CD4-positive, alpha-beta T cell treated with Interleukin-15 for 4 hours (primary cell): ENCODE results near the gene POLD4.

Experiments
- DNase-seq: peaks from one replicate; pipeline ENCODE4 v3.0.0-alpha.2; 2020; ENCODE audit warnings: low spot score

Gene POLD4

DNA sequence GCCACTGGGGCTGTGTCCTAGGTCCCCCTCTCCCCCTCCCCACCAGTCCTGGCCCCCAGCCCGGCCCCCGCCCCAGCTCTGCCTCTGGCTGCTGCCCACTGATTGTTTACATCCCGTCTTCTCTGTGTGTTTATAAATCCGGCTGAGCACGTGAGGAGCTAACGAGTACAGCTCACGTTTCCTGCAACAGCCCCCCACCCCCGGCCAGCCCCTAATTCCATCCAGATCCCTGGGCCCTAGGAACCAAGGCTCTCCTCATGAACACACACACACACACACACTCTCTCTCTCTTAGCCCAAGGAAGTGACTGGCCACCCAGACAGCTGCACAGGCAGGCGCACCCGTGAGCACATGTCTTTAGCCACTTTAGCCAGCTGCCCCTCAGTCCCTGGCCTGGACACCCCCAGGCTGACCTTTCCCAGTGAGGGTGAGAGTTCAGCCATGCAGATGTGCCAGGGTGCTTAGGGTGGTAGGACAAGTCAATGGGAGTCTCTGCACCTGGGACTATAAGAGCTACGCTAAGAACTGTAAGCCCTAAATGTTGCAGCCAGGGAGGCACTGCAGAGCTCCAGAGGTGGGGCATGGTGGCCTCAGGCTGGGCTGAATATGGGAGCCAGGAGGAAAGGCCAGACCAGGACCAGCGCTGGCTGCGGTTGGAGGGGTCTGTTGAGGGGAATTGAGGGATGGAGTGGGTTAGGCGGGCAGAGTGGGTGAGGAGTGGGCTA lies 17.2 kb upstream of the POLD4 start:
- DNase-seq = no peak

DNA sequence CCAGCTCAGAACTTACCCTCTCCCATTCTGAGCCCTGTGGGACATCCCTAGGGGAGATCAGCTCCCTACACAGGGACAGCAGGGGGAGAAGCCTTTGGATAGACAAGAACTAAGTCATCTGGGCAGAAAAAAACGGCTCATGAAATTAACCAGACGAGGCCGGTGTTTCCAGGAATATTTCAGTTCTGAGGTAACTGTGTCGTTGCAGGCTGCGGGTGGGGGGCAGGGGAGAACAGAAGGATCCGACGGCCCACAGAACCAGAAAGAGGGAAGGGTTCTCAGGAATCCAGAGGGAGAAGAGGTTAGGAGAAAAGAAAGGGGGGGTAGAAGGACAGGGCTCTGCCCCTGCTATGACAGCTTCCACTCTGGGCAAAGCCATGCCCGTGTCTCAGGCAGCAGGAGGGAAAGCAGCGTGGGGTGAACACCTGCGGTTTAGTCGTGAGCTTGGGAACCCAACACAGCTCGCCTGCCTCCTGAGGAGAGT lies 16.5 kb upstream of the POLD4 start:
- no peak for DNase-seq

DNA sequence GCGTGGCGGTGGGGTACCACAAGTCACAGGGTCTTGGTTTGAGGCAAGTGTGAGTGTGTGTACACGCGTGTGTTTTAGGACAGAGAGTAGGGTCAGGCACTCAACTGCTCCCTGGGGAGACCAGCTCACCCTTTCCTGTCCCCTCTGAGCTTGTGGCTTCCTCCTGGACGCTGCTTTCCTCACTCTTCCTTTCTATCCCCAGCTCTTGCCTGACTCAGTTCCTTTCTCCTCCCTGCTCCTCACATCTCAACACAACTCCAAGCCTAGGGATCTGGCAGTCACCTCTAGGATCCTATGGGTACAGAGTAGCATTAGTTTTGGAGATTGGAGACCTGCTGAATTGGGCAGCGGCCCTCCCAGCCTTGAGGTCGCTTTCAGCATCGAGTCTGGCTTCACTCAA lies 15.9 kb upstream of the POLD4 start:
- DNase-seq = no peak

DNA sequence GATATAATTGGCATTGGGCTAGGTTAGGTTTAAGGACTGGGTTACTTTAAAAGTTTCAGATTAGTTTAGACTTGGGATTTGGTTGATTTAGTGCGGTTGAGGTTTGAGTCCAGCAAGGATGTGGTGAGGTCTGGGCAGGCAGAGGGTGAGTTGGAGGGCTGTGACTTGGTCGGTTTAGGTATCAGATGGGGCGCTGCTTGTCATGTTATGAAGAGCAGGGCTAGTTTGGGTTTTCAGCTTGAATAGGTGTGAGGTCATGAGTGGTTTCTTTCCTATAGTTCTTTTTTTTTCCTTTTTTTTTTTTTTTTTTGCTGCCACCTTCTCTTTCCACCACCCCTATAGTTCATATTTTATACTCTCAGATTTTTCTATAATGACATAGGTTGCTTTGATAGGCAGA lies 15.3 kb upstream of the POLD4 start:
- DNase-seq = no peak

DNA sequence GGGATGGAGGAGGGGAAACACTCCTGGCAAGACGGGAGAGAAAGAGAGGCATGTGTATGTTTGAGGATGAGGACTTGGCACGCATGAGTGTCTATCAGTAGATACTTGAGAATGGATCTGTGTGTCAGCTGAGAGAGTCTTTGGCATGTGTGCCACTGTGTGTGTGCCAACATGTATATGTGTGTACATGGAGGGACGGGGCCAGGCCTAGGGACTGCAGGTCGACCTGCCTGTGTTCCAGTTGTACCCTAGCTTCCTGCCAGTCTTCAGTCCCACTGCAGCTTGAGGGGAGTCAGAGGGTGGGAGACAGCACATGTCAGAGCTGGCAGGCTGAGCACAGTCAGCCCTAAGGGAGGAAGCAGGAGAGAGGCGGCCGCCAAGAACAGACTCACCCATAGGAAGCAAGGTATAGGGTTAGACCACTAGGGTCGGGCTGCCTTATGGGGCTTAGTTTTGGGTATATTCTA lies 14.4 kb upstream of the POLD4 start:
- no peak for DNase-seq

DNA sequence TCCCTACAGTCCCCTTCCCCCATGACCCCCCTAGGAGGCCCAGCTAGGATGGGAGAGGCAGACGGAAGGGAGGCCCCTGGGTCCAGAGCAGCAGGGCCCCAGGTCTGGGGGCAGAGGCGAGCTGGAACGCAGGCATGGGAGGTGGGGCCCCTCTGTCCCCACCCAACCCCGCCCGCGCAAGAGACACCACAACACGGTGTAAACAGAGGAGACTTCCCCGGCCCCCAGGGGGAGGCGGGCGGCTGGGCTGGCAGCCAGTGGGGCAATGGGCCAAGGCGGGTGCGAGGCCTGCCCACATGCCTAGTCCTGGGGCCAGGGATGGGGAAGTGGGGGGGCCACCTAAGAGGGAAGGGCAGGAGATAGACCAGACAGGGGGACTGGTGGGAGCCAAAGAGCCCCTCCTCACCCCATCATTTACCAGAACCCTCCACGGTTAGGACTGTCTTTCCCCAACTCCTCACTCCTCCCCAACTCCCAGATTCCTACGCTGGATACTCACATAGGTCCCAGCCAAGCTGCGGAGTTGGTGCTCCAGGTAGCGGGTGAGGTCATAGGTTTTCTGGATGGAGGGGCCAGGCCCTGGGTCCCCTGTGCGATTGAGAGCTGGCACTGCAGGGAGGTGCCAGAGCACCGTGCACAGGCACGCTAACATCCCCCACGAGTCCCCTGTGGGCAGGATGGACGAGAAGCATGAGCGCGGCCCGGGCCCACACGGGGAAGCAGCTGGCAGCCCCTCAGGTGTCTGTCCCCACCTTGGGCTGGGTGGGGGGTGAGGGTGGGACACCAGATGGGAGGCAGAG lies 13.8 kb upstream of the POLD4 start:
- DNase-seq = no peak

DNA sequence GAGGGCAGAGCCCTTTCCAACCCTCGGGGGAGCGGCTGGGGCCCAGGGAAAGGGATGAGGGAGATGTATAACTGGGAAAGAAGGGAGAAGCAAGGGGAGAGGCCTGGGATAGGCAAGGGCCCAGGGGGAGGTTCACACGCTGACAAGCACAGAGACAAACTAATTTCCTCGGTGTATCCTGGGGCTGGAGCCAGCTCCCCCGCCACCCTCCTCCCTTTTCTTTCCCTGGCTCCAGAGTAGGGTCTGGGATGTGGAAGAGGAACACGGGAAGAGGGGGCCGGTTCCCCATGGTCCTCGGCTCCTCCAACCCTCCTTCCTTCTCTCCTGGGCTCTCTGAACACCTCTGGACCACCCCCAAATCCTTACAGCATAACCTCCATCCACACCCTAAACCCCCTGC lies 13.2 kb upstream of the POLD4 start:
- DNase-seq = no peak

DNA sequence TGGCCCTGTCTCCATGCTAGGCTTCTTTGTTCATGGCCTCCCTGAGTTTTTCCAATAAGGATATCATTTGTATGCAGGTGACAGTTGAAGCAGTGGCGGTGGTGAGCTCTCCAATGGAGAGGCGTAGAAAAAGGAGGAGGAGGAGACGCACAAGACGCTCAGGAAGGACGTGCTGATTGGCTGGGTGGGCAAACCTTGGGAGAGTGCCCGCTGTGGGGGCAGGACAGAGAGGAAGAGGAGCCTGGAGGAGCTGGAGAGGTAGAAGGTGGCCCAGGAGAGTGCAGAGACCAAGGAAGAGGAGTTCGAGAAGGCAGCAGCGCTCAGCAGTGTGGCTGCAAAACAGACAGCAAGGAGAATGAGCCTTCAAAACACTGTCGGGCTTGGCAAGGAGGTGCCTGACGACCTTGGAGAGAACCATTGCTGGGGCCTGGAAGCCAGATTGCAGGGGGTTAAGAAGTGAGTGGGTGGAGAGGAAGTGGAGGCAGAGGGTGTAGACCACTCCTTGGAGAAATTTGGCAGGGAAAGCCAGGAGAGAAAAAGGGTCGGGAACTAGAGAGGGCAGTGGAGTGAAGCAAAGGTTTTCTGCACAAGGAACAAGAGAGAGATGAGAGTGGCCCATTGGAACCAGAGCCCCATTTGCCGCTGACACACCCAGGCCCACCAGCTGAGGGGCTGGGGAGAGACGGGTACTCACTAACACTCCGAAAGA lies 12.5 kb upstream of the POLD4 start:
- no peak for DNase-seq

DNA sequence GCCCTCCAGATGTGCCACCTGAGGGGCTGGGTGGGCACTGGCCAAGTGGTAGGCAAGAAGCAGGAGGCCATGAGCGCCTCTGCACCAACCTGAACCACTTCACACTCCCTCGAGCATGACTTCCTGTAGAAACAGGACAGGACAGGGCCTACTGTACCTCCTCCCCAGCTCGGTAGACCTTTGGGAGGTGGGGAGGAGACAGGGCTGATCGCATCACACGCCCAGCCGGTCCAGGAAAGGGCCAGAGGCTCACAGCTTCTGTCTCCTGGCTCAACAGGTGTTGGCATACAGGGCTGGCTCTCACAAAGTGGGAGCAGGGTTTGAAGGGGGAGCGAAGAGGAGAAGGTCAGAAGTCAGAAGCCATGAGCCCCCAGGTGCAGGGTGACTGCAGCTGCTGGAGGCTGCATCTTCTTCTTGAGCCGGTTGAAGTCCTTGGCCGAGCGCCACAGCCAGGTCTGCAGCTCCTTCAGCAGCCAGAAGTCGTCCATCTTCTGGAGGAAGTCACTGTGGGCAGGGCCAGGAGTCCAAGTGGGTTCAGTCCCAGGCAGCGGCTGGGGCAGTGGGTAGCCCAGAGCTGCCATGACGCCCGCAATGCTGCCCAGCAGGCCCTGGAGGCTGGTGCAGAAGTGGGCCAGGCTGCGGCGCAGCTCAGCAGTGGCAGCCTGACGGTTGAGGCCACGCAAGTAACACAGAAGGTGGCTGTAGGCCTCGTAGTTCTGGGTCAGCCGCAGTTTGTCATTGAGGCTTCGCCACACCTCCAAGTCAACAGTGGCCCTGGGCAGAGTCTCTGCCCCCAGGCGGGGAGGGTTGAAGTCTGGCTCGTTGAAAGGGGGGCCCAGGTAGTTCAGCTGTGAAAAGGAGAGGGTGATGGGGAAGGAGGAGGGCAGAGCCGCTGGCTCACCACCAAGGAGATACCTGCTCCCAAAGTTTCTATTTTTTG lies 11.7 kb upstream of the POLD4 start:
- DNase-seq = no peak

DNA sequence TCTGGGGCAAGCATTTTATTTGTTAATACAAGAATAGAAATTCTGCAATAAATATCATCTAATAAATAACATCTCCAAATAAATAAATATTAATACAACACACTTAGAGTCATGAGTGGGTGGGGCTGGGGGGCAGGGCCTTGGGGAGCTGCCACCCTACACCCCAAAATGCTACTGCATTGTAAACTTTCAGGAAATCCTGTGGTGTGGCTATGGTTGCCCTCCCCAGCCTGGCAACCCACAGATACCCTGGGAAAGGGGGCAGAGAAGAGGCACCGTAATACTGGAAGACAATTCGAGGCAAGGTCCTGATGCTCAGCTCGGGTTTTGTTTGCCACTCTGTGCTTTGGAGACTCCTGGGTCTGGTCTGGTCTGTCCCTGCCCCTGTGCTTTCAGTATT lies 10.8 kb upstream of the POLD4 start:
- DNase-seq = no peak

DNA sequence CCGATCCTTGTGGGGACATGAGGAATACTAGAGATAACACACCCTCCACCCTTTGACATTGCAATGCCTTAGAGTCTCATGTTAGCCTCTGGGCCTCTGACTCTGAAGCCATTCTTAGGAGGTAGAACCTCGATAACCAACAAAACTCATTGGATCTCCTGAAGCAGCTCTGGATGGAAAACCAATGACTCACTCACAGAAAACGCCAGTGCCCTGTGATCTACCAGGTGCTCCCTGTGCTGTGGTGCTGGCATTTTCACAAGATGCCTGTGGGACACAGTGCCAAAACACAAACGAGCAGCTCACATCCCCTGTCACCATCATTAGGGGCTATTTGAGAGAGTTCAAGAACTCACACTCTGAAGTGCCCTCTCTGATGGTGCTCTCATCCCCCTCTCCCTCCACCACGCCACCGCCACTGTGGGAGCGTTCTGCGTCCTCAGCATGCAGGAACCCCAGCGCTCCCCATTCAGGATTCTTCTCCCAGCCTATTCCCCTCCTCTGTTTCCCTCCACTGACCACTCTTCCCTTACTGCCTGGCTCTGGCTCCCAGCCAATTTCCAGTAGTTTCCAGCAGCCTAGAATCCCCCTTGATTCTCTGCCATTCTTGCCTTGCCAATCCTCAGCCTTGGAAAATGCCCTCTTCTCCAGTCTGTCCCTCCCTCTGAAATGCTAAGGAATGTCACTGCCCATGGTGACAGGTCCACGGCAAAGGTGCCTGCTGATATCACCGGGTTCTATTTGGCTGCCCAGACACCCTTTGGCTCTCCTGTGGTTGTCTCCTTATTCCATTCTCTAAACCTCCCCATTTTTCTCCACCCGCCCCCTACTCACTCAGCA lies 4.7 kb upstream of the POLD4 start:
- DNase-seq = no peak

DNA sequence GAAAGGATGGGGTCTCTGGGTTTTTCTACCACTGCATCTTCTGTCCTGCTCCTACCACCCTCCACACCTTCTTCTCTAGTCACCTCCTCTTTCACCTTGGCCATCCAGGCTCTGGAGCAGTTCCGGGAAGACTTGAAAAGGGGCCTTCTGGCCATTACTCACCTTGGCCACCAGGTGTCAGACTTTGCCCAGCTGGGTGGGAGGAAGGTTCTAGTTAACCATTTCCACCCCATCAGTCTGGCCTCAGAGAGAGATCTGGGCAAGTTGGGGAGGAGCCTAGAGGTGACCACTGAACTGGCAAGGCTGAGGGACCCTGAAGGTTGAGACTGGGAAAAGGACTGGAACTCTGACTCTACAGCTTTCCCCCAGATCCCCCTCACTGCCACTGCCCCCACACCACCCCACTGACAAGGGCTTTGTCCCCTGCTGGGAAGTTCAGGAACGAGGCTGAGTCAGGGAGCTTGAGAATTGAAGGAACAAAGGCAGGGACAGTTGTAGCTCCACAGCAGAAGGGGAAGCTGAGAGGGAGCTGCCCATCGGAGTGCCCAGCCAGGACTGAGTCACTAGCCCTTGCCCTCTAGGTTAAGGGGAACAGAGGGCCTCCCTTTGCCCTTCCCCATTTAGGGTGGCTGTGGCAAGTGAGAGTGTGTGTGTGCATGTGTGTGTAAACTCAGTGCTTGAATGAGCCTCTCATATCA lies 3.7 kb upstream of the POLD4 start:
- peak; percentile 79 for DNase-seq

DNA sequence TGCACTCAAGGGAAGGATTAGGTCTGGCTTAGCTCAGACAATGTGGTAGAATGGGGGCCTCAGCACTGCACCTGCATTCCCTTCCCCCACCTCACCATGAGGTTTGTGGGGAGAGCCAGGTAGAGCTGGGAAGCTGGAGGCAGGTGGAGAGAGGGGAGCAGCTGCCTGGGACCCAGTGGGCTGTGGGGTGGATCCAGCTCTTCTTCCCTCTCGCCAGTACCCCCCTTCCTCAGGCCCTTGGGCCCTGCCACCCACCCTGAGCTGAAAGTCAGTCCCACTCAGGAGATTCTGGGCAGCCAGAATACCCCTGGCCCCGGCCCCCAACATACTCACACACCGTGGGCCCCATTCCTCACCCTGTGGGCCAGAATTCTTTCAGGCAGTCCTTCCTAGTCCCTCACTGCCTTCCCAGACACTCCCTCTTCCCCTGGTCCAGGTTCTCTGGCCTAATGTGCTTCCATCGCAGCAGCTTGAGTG lies 3.1 kb upstream of the POLD4 start:
- DNase-seq = no peak

DNA sequence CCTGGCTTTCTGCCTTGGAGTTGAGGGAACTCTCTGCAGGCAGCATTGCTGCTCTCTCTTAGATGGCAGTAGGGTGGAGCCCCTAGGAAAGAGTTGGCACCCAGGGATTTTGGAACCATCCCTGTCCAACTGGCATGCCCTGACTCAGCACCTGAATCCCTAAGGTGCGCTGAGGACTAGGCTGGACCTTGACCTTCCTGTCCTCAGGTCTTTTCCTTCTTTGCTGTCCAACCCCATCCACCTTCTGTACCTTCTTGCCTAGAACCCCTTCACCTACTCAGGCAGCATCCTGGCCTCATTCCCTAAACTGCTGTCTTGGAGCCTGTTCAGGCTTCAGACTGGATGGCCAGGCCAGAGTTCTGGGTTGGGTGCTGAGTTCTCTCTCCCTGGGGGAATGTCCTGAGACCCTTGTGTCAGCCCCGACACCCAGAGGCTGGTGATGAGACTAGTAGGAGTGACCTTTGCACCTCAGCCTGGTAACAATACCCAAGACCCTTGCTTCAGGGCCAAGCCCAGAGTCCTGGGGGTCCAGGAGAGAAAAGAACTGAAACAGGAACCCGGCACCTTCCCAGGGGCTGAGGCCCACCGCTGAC lies 2.5 kb upstream of the POLD4 start:
- no peak for DNase-seq

DNA sequence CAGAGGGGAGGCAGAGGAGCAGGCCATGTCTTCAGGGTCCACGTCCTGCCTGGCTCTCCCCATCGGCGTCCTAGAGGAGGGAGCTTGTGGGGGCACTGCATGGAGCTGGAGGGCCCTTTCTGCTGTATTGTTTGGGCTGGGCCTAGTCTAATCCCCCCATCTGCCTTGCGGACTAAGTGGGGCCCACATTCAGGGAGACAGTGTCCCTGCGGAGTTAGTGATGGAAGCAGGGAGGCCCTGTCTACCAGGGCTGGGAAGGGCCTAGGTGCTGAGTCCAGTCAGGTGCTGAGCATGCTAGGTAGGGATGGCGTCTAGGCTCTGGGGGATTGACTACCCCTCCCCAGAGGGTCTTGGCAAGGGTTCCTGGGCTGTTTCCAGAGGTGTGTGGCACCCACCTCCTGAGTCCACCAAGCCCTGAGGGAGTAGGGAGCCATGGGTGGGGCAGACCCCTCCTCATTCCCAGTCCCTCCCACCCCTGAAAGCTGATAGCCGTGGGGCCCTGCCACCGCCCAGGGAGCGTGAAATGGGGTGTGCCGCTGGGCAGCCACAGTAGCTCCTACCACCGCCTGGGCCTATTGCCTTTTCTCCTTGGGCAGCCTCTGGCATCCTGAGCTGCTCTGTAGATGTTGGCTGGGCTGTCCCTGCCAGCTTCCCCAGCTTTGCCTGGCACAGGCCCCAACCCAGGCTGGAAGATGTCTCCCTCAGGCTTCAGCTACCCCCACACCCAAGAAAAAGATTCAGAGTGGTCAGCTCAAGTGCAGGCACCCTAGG lies 1.9 kb upstream of the POLD4 start:
- no peak for DNase-seq

DNA sequence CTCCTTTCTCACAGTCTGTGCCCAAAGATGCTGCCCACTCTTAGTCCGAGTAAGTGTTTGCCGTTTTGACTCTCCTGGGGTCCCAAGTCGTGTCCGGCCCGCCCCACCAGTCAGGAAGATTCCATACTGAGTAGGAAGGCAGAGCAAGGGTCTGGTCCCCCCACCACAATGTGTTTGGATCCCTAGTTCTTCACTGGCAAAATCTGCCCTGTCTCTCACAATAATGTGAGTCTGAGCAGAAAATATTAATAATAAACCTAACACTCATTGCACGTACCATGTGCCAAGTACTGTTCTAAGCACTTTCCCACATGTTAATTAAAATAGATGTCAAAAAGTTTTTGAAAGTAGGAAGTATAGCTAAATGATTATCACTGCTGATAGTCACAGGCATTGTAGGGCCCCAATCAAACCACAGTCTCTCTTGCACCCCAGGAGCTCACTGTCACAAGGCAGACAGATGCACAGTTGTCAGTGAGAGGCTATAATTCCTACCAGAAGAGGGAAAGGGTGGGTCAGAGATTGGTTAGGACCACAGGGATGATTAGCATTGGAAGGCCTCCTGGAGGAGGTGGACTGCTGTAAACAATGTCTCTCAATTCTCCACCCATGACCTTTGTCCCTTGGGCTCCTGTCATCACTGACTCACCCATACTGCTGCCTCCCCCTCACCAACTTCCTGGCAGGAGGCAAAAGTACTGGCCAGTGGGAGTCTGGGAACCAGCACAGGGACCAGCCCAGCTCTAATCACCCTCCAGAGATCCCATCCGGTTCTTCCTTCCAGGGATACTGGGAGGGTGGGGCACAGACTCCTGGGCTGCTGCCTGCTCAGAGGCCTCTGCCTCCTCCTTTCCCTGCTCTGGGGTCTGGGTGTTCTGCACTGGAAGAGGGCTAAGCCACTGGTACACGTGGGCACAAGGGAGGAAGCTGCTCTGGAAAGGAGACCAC lies 1.0 kb upstream of the POLD4 start:
- DNase-seq = no peak

DNA sequence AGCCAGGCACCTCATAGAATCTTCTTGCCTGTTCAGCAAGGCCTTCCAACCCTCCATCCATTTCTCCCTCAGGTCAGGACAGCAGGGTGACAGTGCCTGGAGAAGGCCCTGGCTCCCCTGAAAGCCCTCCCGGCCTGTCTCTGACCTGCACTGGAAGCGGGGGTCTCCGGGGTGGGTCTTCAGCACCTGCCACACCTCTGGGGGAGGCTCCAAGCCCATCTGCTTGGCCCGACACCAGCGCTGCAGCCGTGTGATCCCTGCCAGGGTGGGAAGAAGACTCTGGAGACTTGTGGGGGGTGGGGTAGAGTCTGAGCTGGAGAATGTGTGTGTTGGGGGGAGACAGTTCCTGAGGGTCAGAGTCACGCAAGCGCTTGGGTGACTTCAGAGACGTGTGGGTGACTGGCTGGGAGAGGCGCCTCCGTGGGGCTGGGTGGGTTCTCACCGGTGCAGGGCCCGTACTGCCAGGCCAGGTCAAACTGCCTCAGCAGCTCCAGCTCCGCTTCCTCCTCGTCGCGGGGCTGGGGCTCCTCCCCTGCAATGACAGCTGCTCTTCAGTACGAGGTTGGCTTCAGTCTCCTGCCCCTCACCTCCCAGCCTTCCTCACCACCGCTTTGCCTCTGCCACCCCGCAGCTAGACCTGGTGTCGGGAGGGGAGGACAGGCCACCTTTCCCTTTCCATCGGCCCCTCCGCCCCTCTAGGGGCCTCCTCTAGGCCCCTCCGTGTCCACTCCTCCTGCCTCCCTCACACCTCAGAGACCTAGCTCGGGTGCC lies 615 bp downstream of the POLD4 start:
- peak; percentile 48 for DNase-seq
